HG03097 (cell line): ENCODE data around the gene LGALS9.
"Not testable (repeated sequence)": the region's sequence is repeated elsewhere in the genome, so short reads cannot be mapped to it uniquely, and the experiment has no call there.

ENCODE experiments used
- ATAC-seq: cut with Tn5 transposase; IDR thresholded peaks from one replicate; pipeline ENCODE4 v1.9.1; 2021; ENCODE audit not compliant: unreplicated experiment, low FRiP score

Gene LGALS9

DNA sequence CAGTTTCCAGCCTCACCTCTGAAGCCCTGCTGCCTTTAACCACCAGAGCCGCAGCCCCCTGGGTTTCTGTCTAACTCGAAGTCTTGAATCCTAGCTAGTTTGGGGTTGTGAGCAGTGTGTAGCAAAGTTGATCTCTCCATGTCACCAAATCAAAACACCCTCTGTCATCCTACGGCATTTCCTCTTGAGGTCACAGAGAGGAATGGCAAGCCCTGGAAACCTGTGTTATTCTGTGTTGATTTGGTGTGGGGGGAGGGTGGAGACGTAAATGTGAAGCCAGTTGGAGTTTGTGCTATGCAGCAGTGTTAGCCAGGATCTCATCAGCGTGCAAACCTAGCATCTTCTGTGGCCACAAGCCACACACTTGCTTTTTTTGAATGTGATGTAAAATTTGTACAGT is 5.1 kb upstream of the LGALS9 start:
- ATAC-seq, result no peak

DNA sequence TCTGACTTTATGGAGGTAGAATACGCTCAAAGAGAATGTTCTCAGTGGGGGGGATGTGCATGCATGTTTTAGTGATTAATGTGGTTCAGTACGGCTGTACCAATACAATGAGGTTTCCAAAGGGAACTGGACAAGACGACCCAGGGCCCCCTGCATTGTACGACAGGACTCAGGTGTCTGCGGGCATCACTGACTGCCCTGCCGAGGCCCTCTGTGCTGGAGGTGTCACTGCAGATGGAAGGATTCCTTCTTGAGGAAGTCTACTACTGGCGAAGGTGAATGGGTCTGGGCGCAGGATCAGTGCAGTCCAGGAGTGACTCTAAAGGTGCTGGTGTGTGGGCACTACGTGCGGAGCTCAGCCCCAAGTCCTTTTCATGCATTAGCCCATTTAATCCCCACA is 3.5 kb upstream of the LGALS9 start:
- ATAC-seq, result no peak

DNA sequence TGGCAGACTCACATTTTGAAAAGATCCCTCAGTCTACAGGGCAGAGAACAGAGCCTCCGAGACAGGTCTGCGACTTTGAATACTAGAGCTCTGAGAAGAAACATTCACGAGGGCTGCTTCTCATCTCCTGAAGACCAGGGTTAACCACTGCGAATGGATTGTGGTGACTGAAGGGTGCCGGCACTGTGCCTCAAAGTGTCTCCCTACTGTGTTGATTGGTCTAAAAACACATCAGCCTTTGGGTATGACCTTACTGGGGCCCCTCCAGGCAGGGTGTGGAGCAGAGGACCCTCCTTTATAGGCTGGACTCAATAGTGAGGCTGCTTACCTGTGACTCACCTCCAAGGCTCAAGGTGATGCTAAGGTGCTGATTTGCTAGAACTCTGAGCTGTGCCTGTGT is 2.6 kb upstream of the LGALS9 start:
- ATAC-seq, result no peak

DNA sequence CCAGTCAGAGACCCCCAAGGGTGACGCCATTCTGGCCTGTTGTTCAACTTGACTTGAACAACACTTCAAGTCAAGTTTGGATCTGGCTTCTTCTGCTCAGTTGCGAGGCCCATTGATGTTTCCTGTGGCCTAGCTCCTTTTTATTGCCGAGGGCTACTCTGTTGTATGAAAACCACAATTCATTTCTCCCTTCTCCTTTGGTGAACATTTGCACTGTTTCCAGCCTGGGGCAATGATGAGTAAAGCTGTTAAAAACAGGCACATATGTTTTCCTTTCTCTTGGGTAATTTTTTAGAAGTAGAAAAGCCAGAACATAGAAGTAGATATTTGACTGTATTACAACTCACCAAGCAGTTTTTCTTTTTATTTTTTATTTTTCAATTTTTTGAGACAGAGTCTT is 1.7 kb upstream of the LGALS9 start:
- not testable (repeated sequence) for ATAC-seq

- no peak for ATAC-seq
These were observed 398 bp downstream of the LGALS9 start for GRCh38 chr17:27631411-27631760.

DNA sequence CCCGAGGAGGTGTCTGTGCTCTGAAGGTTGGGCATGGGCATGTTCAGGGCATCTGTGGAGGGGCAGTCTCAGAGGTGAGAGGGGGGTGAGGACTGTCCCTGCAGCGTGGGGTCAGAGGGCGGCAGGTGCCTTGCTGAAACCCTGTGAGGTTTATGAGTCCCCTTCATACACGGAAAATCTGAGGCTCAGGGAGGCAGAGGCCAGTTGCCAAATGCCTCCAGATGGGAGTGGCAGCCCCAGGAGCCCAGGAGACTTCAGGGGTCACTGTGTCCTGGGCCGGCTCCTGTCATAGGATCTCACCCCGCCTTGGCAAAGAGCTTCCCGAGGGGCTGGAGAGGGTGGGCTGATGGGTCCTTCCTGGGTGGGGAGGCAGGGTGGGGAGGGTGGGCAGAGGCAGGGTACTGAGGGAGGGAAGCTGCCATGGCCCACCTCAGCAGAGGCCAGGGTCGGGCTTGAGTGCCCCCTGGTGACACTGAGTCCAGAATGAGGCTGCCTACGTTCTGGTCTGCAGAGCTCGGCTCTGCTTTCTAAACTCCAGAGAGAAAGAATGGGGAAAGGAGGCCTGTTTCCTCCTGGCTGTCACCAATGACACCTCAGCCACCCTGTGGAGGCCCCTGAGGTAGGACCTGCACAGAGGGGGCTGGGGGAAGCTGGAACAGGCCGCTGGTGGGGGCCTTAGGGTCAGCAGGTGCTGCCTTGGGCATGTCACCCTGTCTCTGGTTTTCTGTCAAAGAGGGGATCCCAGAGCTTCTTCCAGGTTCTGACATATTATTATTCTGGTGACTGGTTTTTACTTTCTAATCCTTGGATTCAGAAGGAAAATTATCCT is 1.1 kb downstream of the LGALS9 start:
- no peak for ATAC-seq

DNA sequence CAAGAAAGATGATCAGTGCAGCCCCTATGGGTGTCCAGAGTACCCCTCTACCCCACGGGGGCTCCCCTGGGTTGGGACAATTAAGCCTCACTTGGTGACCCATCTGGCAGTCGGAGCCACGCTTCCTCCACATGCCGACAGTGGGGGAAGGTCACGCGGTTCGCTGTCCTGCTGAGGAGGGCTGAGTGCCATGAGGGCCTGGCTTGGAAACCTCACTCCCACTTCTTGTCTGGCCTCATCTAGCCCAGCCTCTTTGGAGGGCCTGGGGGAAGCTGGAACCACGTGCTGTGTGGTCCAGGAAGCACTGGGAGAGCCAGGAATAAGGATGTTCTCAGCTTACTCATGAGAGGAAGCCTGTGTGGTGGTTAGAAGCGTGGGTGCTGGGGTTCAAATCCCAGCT is 1.8 kb downstream of the LGALS9 start:
- ATAC-seq, result not testable (repeated sequence)

- ATAC-seq, result no peak
These were observed 2.5 kb downstream of the LGALS9 start for GRCh38 chr17:27633312-27634025.

- ATAC-seq, result no peak
These were observed 3.0 kb downstream of the LGALS9 start for GRCh38 chr17:27634026-27634335.

- no peak for ATAC-seq
These were observed 3.8 kb downstream of the LGALS9 start for GRCh38 chr17:27634776-27635175.

- ATAC-seq, result no peak
These were observed 4.4 kb downstream of the LGALS9 start for GRCh38 chr17:27635275-27635823.

- not testable (repeated sequence) for ATAC-seq
These were observed 5.1 kb downstream of the LGALS9 start for GRCh38 chr17:27636005-27636520.

- ATAC-seq, result not testable (repeated sequence)
These were observed 6.8 kb downstream of the LGALS9 start for GRCh38 chr17:27637818-27638217.

GRCh38 chr17:27638415-27638914 is 7.5 kb downstream of the LGALS9 start:
- ATAC-seq, result not testable (repeated sequence)

- ATAC-seq, result no peak
These were observed 9.8 kb downstream of the LGALS9 start for GRCh38 chr17:27640790-27641189.

DNA sequence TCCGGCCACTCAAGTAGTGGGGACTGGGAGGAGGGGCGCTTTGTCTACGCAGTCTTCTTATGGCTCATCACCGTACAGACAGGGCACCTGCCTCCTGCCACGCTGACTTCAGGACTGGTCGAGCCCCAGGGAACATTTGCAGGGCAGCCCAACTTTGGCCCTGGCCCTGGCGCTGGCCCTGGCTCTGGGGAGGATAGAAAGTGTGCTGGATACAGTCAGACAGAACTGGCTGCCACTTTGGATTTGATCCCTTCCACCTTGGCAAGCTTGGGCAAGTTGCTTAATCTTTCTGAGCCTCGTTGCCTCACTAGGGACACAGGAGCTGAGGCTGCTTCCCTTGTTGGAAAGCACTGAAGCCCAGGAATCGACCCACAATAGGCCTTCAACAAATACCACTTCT is 13.6 kb downstream of the LGALS9 start:
- no peak for ATAC-seq

DNA sequence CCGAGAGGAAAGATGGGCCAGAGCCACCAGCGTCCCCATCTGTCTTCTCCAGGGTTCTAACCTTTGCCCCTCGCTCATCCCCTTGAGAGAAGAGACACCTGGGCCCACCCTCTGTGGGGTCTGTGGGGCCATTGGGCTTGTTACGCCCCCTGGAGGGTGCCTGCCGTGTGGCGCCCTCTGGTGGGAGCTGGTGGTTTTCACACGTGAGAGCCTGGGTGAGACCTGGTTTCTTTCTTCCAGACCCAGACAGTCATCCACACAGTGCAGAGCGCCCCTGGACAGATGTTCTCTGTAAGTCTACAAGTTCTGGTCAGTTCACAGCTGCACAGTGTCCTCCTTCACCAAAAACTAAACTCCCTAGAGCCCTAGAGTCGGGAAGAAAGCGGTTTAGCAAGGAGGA is 14.6 kb downstream of the LGALS9 start:
- not testable (repeated sequence) for ATAC-seq

- no peak for ATAC-seq
These were observed 15.2 kb downstream of the LGALS9 start for GRCh38 chr17:27646232-27646631.

DNA sequence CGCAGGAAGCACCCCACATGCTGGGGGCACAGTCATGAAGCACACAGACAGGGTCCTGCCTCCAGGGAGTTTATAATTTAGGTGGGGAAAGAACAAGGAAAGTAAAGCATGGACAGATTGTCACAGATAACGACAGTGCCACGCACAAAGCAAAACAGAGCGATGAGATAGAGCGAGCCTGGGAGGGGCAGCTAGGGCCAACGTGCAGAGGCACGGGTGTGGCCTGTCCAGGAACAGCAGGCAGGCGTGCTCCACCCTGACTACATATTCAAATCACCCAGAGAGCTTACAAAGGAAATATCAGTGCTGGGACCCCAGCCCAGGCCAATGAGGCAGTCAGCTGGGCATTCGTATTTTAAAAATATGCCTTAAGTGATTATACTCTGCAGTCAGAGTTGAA is 16.8 kb downstream of the LGALS9 start:
- ATAC-seq, result no peak

GRCh38 chr17:27649111-27649571 is 18.2 kb downstream of the LGALS9 start:
- not testable (repeated sequence) for ATAC-seq

DNA sequence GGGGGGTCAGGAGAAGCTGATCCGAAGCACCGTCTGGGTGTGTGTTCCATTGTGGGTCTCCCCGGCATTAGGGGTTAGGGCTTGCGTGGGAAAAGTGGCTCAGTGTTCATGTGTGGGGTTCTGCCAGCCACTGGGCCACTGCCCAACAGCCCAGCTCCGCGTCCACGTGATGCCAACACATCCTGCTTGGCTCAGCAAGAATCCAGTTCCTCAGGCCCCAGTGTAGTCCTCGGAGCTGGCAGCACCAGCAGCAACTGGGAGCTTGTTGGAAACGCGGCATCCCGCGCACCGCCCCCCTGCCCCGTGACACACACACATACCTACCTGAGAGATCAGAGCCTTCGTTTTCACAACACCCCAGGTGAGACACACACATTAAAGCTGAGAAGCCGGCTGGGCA is 18.9 kb downstream of the LGALS9 start:
- ATAC-seq, result no peak
